Naive B cell (primary cell): ENCODE measurements around the gene LRRTM4. TPM values are rescaled to one million over a fixed set of nuclear protein-coding genes. Genes with fewer than 3 reads are reported as not detected.
"Not testable (repeated sequence)": the region's sequence is repeated elsewhere in the genome, so short reads cannot be mapped to it uniquely, and the experiment has no call there.

Experiments
- ATAC-seq, 2 donors: fragments of 150-1000 bp; cut with Tn5 transposase; 2 replicates each; pipeline ENCODE4 v1.10.0; 2021; ENCODE audit warnings: low read depth in 2 of 2, mild to moderate bottlenecking in 2 of 2, moderate library complexity in 2 of 2
- DNase-seq: peaks from one replicate; pipeline ENCODE4 v3.0.0; 2022
- H3K27ac Mint-ChIP-seq, 6 donors: one replicate each; pipeline ENCODE4 v1.8.0; 2020 to 2022; ENCODE audit warnings: mild to moderate bottlenecking in 6 of 6, mixed read lengths in 6 of 6, moderate library complexity in 5 of 6, inconsistent platforms in 2 of 6
- H3K27me3 Mint-ChIP-seq, 3 donors: one replicate each; pipeline ENCODE4 v1.8.0; 2021 to 2022; ENCODE audit warnings: mixed read lengths in 3 of 3, mild to moderate bottlenecking in 1 of 3
- H3K36me3 Mint-ChIP-seq, 2 donors: one replicate each; pipeline ENCODE4 v1.8.0; 2020 to 2022; ENCODE audit warnings: mixed read lengths in 2 of 2, inconsistent platforms in 1 of 2, mild to moderate bottlenecking in 1 of 2
- H3K4me1 Mint-ChIP-seq, 3 donors: one replicate each; pipeline ENCODE4 v1.8.0; 2020 to 2022; ENCODE audit warnings: mixed read lengths in 3 of 3, inconsistent platforms in 1 of 3, mild to moderate bottlenecking in 1 of 3, moderate library complexity in 1 of 3
- H3K4me3 Mint-ChIP-seq, 8 donors: one replicate each; pipeline ENCODE4 v1.8.0; 2020 to 2022; ENCODE audit warnings: mild to moderate bottlenecking in 8 of 8, mixed read lengths in 8 of 8, moderate library complexity in 8 of 8, inconsistent platforms in 2 of 8
- H3K9me3 Mint-ChIP-seq, 7 donors: one replicate each; pipeline ENCODE4 v1.8.0; 2020 to 2022; ENCODE audit warnings: mixed read lengths in 7 of 7, mild to moderate bottlenecking in 5 of 7, inconsistent platforms in 2 of 7, moderate library complexity in 1 of 7
- polyA plus RNA-seq, 6 donors: library from polyadenylated mRNA; unstranded; fragments of 300-500 nt; fragmentation: Illumina TruSeq; gene quantifications; one replicate each; pipeline ENCODE4 v1.2.3, GENCODE V29; 2021; ENCODE audit warnings: low read depth in 6 of 6

Gene LRRTM4
- polyA plus RNA-seq, 6 donors from 2014 or later: not detected

GRCh38 chr2:77164021-77164420 is 358.2 kb downstream of the LRRTM4 start:
- H3K4me3 Mint-ChIP-seq, H3K36me3 Mint-ChIP-seq, H3K27ac Mint-ChIP-seq, H3K27me3 Mint-ChIP-seq, H3K4me1 Mint-ChIP-seq, ATAC-seq, DNase-seq: not testable (repeated sequence)
- peaks cover 5 to 41% (median 12%) of the 10 kb centered on the region in 7 donors for H3K9me3 Mint-ChIP-seq

GRCh38 chr2:77161009-77161408 is 361.2 kb downstream of the LRRTM4 start:
- Mint-ChIP-seq H3K4me3 (no peak overlapping the region), H3K27me3 (no peaks in the 10 kb centered on the region), H3K36me3 (no peaks in the 10 kb centered on the region), H3K9me3 (peaks cover 2 to 24% (median 10%) of the 10 kb centered on the region in 7 donors), H3K27ac (no peak overlapping the region), H3K4me1 (no peaks in the 10 kb centered on the region)
- DNase-seq (no peak), ATAC-seq (no peak)

GRCh38 chr2:77156599-77156998 is 365.6 kb downstream of the LRRTM4 start:
- H3K27ac Mint-ChIP-seq: no peak overlapping the region
- ATAC-seq (no peak), DNase-seq (no peak)
- H3K36me3 Mint-ChIP-seq: no peaks in the 10 kb centered on the region
- no peaks in the 10 kb centered on the region for H3K27me3 Mint-ChIP-seq
- peaks cover 0 to 14% (median 2%) of the 10 kb centered on the region in 7 donors for H3K9me3 Mint-ChIP-seq
- no peaks in the 10 kb centered on the region for H3K4me1 Mint-ChIP-seq
- no peak overlapping the region for H3K4me3 Mint-ChIP-seq

- Mint-ChIP-seq H3K4me1 (no peaks in the 10 kb centered on the region), H3K36me3 (no peaks in the 10 kb centered on the region), H3K9me3 (peaks cover 0 to 15% (median 4%) of the 10 kb centered on the region in 7 donors), H3K27ac (no peak overlapping the region), H3K27me3 (no peaks in the 10 kb centered on the region), H3K4me3 (peak overlapping the region in 1 of 8 donors; percentile 60)
- DNase-seq: no peak
- ATAC-seq: no peak
These were observed 366.7 kb downstream of the LRRTM4 start for GRCh38 chr2:77155511-77155910.

- H3K36me3 Mint-ChIP-seq: no peaks in the 10 kb centered on the region
- DNase-seq (no peak), ATAC-seq (no peak)
- H3K27ac Mint-ChIP-seq: no peak overlapping the region
- H3K4me1 Mint-ChIP-seq: no peaks in the 10 kb centered on the region
- peaks cover 0 to 20% (median 4%) of the 10 kb centered on the region in 7 donors for H3K9me3 Mint-ChIP-seq
- H3K27me3 Mint-ChIP-seq: no peaks in the 10 kb centered on the region
- no peak overlapping the region for H3K4me3 Mint-ChIP-seq
These were observed 372.6 kb downstream of the LRRTM4 start for GRCh38 chr2:77149565-77149964.

GRCh38 chr2:77147153-77147552 is 375.0 kb downstream of the LRRTM4 start:
- no peak for ATAC-seq
- H3K4me1 Mint-ChIP-seq: no peaks in the 10 kb centered on the region
- H3K9me3 Mint-ChIP-seq: peaks cover 0 to 19% (median 2%) of the 10 kb centered on the region in 7 donors

GRCh38 chr2:77144772-77145171 is 377.4 kb downstream of the LRRTM4 start:
- no peak overlapping the region for H3K27ac Mint-ChIP-seq
- H3K4me3 Mint-ChIP-seq: no peak overlapping the region
- DNase-seq: no peak

More at GRCh38 chr2:77147153-77147552, 375.0 kb downstream of the LRRTM4 start:
- Mint-ChIP-seq H3K36me3 (no peaks in the 10 kb centered on the region), H3K27me3 (no peaks in the 10 kb centered on the region), H3K27ac (no peak overlapping the region), H3K4me3 (no peak overlapping the region)
- no peak for DNase-seq

GRCh38 chr2:77142141-77142540 is 380.0 kb downstream of the LRRTM4 start:
- Mint-ChIP-seq H3K36me3 (no peaks in the 10 kb centered on the region), H3K4me1 (no peaks in the 10 kb centered on the region), H3K27me3 (no peaks in the 10 kb centered on the region), H3K9me3 (peaks cover 5 to 15% (median 13%) of the 10 kb centered on the region in 7 donors), H3K27ac (no peak overlapping the region), H3K4me3 (no peak overlapping the region)
- no peak for DNase-seq
- ATAC-seq: no peak

More at GRCh38 chr2:77144772-77145171, 377.4 kb downstream of the LRRTM4 start:
- no peak for ATAC-seq
- H3K9me3 Mint-ChIP-seq: peaks cover 0 to 10% (median 1%) of the 10 kb centered on the region in 7 donors
- no peaks in the 10 kb centered on the region for H3K4me1 Mint-ChIP-seq
- no peaks in the 10 kb centered on the region for H3K27me3 Mint-ChIP-seq
- no peaks in the 10 kb centered on the region for H3K36me3 Mint-ChIP-seq

- not testable (repeated sequence) for H3K27me3 Mint-ChIP-seq, H3K4me3 Mint-ChIP-seq, ATAC-seq, H3K36me3 Mint-ChIP-seq, H3K4me1 Mint-ChIP-seq, H3K27ac Mint-ChIP-seq, DNase-seq
- peaks cover 0 to 10% (median 3%) of the 10 kb centered on the region in 7 donors for H3K9me3 Mint-ChIP-seq
These were observed 393.7 kb downstream of the LRRTM4 start for GRCh38 chr2:77128479-77128878.

- Mint-ChIP-seq H3K4me1 (no peaks in the 10 kb centered on the region), H3K36me3 (no peaks in the 10 kb centered on the region), H3K27ac (no peak overlapping the region), H3K27me3 (no peaks in the 10 kb centered on the region), H3K9me3 (peaks cover 0 to 7% (median 3%) of the 10 kb centered on the region in 7 donors), H3K4me3 (no peak overlapping the region)
- ATAC-seq (no peak), DNase-seq (no peak)
These were observed 394.8 kb downstream of the LRRTM4 start for GRCh38 chr2:77127345-77127744.

GRCh38 chr2:77121518-77121917 is 400.7 kb downstream of the LRRTM4 start:
- Mint-ChIP-seq H3K4me3 (no peak overlapping the region), H3K27me3 (no peaks in the 10 kb centered on the region), H3K27ac (no peak overlapping the region), H3K4me1 (no peaks in the 10 kb centered on the region), H3K36me3 (no peaks in the 10 kb centered on the region), H3K9me3 (peaks cover 0 to 3% (median 0%) of the 10 kb centered on the region in 7 donors)
- ATAC-seq: no peak
- DNase-seq: no peak

GRCh38 chr2:77119333-77119732 is 402.8 kb downstream of the LRRTM4 start:
- H3K27me3 Mint-ChIP-seq: no peaks in the 10 kb centered on the region
- H3K27ac Mint-ChIP-seq: no peak overlapping the region
- H3K4me1 Mint-ChIP-seq: no peaks in the 10 kb centered on the region
- H3K9me3 Mint-ChIP-seq: peaks cover 0 to 6% (median 3%) of the 10 kb centered on the region in 7 donors
- no peak overlapping the region for H3K4me3 Mint-ChIP-seq
- H3K36me3 Mint-ChIP-seq: no peaks in the 10 kb centered on the region
- DNase-seq: no peak
- no peak for ATAC-seq

- DNase-seq: no peak
- no peak overlapping the region for H3K4me3 Mint-ChIP-seq
- H3K36me3 Mint-ChIP-seq: no peaks in the 10 kb centered on the region
- no peaks in the 10 kb centered on the region for H3K27me3 Mint-ChIP-seq
- no peaks in the 10 kb centered on the region for H3K4me1 Mint-ChIP-seq
- H3K9me3 Mint-ChIP-seq: peaks cover 2 to 8% (median 5%) of the 10 kb centered on the region in 7 donors
- ATAC-seq: no peak
- no peak overlapping the region for H3K27ac Mint-ChIP-seq
These were observed 413.3 kb downstream of the LRRTM4 start for GRCh38 chr2:77108915-77109314.

- DNase-seq (no peak), ATAC-seq (no peak)
- Mint-ChIP-seq H3K36me3 (no peaks in the 10 kb centered on the region), H3K27me3 (no peaks in the 10 kb centered on the region), H3K4me1 (no peaks in the 10 kb centered on the region), H3K4me3 (no peak overlapping the region), H3K9me3 (peaks cover 0 to 5% (median under 1%) of the 10 kb centered on the region in 7 donors), H3K27ac (no peak overlapping the region)
These were observed 417.2 kb downstream of the LRRTM4 start for GRCh38 chr2:77105008-77105407.

GRCh38 chr2:77104554-77104953 is 417.6 kb downstream of the LRRTM4 start:
- Mint-ChIP-seq H3K27ac (no peak overlapping the region), H3K36me3 (no peaks in the 10 kb centered on the region), H3K9me3 (peaks cover 0 to 5% (median 3%) of the 10 kb centered on the region in 7 donors), H3K4me1 (no peaks in the 10 kb centered on the region), H3K27me3 (no peaks in the 10 kb centered on the region), H3K4me3 (no peak overlapping the region)
- DNase-seq (no peak), ATAC-seq (no peak)
